Adrenal gland (tissue), 12 donors: ENCODE data around the gene CARM1. TPM values are rescaled to one million over a fixed set of nuclear protein-coding genes. Genes with fewer than 3 reads are reported as not detected.

Experiments used
- DNase-seq, 7 donors: peaks; one replicate each; pipeline ENCODE4 v3.0.0-alpha.2; 2019 to 2020
- H3K27ac ChIP-seq, 5 donors: fragments of 200-600 bp; sonication (generic) in 4 of 5; 1 replicate in 3 of 5; 2 replicates in 2 of 5; pipeline versions ENCODE4 v1.5.1 to v1.8.0; 2016 to 2020; ENCODE audit warnings: mild to moderate bottlenecking in 1 of 5
- H3K27me3 ChIP-seq: fragments of 200-600 bp; 2 replicates; pipeline ENCODE4 v1.8.0; 2021
- H3K36me3 ChIP-seq, 2 donors: fragments of 200-600 bp; replicated peaks in 1 of 2; 1 replicate in 1 of 2; 2 replicates in 1 of 2; pipeline versions ENCODE4 v1.5.1 to v1.8.0; 2018 to 2022
- H3K4me1 ChIP-seq, 2 donors: fragments of 200-600 bp; replicated peaks in 1 of 2; 1 replicate in 1 of 2; 2 replicates in 1 of 2; pipeline versions ENCODE4 v1.5.1 to v1.8.0; 2018 to 2021
- H3K4me3 ChIP-seq, 4 donors: fragments of 200-600 bp; sonication (generic) in 3 of 4; one replicate each; pipeline ENCODE4 v1.5.1; 2016 to 2018
- H3K9me3 ChIP-seq, 3 donors: fragments of 200-600 bp; sonication (generic) in 1 of 3; replicated peaks in 1 of 3; 1 replicate in 2 of 3; 2 replicates in 1 of 3; pipeline versions ENCODE4 v1.5.1 to v1.8.0; 2016 to 2021
- CTCF ChIP-seq, 6 experiments: fragments of 450-650 bp in 4 of 6; fragments of 200-600 bp in 2 of 6; sonication (generic) in 1 of 6; IDR thresholded peaks; 1 replicate in 5 of 6; 2 replicates in 1 of 6; pipeline versions ENCODE4 v1.5.1 to v1.8.0; 2016 to 2021; ENCODE audit warnings: antibody characterized with exemption in 6 of 6, mild to moderate bottlenecking in 2 of 6, moderate library complexity in 1 of 6
- POLR2A ChIP-seq, 2 donors: fragments of 450-650 bp; IDR thresholded peaks; one replicate each; pipeline ENCODE4 v1.6.1; 2017; ENCODE audit warnings: antibody characterized with exemption in 2 of 2, mild to moderate bottlenecking in 2 of 2, moderate library complexity in 1 of 2
- WGBS, 4 donors: extraction: QIAGEN DNeasy Blood & Tissue Kit in 2 of 4; methylation state at CpG; one replicate each; pipeline versions ENCODE4 v1.1.5 to v1.1.7; 2013 to 2017; 5-methylcytosine and 5-hydroxymethylcytosine counted together
- intact Hi-C, 2 donors: fragments of 100-400 bp; cut with DNase I; formaldehyde crosslinking; loops; one replicate each; pipeline versions ENCODE4 v1.14.1 to v1.15.0; 2022 to 2023
- polyA plus RNA-seq, 3 donors: library from polyadenylated mRNA; stranded (reverse); fragments of 200-250 nt in 2 of 3; fragments of 350-450 nt in 1 of 3; fragmentation: Illumina TruSeq in 1 of 3; extraction: RNeasy Lipid Tissue Mini Kit (QIAGEN cat#74804) in 1 of 3; gene quantifications; one replicate each; pipeline ENCODE4 v1.2.3, GENCODE V29; 2013 to 2014
- total RNA-seq, 9 donors: library from RNA; depleted of rRNA in 4 of 9; stranded (reverse); fragments of >200 nt in 4 of 9; fragments of 120-200 nt in 1 of 9; fragmentation: NEBNext Ultra II Directional in 1 of 9; extraction: Animal tissue kit (Norgen Biotek cat#: 25700) in 1 of 9; gene quantifications; one replicate each; pipeline versions ENCODE4 v1.1.0 to v1.2.4, GENCODE V29; 2013 to 2023
- donor health status: healthy with polysubstance abuse.
- donor health status: Bipolar disorder and iron deficiency.
- donor health status: DM: yes; HTN: yes; CAD: no.
- donor health status: DM: no; HTN: no; CAD: no.
- donor health status: DM: no; HTN: no; CAD: no.
- donor health status: DM: yes; HTN: yes; CAD: no.

The CARM1 gene
- total and polyA plus RNA-seq, 12 donors = 8.2 to 38.1 (median 21.6) TPM

- H3K27me3 ChIP-seq = no peaks in the 10 kb centered on the region
- no peak overlapping the region for H3K4me3 ChIP-seq
- peaks cover 0 to 66% of the 10 kb centered on the region in 2 donors for H3K36me3 ChIP-seq
- H3K9me3 ChIP-seq = no peaks in the 10 kb centered on the region
- intact Hi-C loops = no loop called here
- DNase-seq = no peak
- TF ChIP-seq CTCF (IDR thresholded peaks at IDR 0.05) = no peak
- no peak for TF ChIP-seq POLR2A (IDR thresholded peaks at IDR 0.05)
- H3K4me1 ChIP-seq = peaks cover 0 to 8% of the 10 kb centered on the region in 2 donors
- 92 to 98% (median 94%) methylated on average over 10 to 18 of the region's 18 CpGs for WGBS, 4 donors
- no peak overlapping the region for H3K27ac ChIP-seq
Measured at GRCh38 chr19:10912619-10913018, 41.3 kb downstream of the CARM1 start.

- TF ChIP-seq CTCF (IDR thresholded peaks at IDR 0.05) (no peak), POLR2A (IDR thresholded peaks at IDR 0.05) (no peak)
- WGBS, 4 donors = 92 to 100% (median 96%) methylated on average over 8 to 24 of the region's 24 CpGs
- Histone ChIP-seq H3K27me3 (no peaks in the 10 kb centered on the region), H3K4me3 (no peak overlapping the region), H3K36me3 (peaks cover 0 to 54% of the 10 kb centered on the region in 2 donors), H3K4me1 (peaks cover 0 to 8% of the 10 kb centered on the region in 2 donors), H3K9me3 (no peaks in the 10 kb centered on the region), H3K27ac (no peak overlapping the region)
- intact Hi-C loops = no loop called here
- peak in 1 of 7 donors; percentile 23 for DNase-seq
Measured at GRCh38 chr19:10913716-10914340, 42.5 kb downstream of the CARM1 start.

- intact Hi-C loops = no loop called here
- peaks cover 0 to 8% of the 10 kb centered on the region in 2 donors for H3K4me1 ChIP-seq
- no peaks in the 10 kb centered on the region for H3K9me3 ChIP-seq
- no peaks in the 10 kb centered on the region for H3K27me3 ChIP-seq
- 51 to 63% (median 61%) methylated on average over 5 to 19 of the region's 19 CpGs for WGBS, 4 donors
- peak; percentile 58 to 87 (median 80) for DNase-seq
- peaks cover 0 to 51% of the 10 kb centered on the region in 2 donors for H3K36me3 ChIP-seq
- H3K4me3 ChIP-seq = no peak overlapping the region
- H3K27ac ChIP-seq = peak overlapping the region in 2 of 5 donors; percentile 27 to 32
- TF ChIP-seq POLR2A (IDR thresholded peaks at IDR 0.05) = no peak
- TF ChIP-seq CTCF (IDR thresholded peaks at IDR 0.05) = no peak
Measured at GRCh38 chr19:10915130-10916091, 44.1 kb downstream of the CARM1 start.

GRCh38 chr19:10916602-10917001 lies 45.2 kb downstream of the CARM1 start:
- Histone ChIP-seq H3K36me3 (peaks cover 0 to 57% of the 10 kb centered on the region in 2 donors), H3K27ac (no peak overlapping the region), H3K9me3 (no peaks in the 10 kb centered on the region), H3K4me3 (no peak overlapping the region), H3K4me1 (peaks cover 0 to 8% of the 10 kb centered on the region in 2 donors), H3K27me3 (no peaks in the 10 kb centered on the region)
- intact Hi-C loops = no loop called here
- DNase-seq = no peak
- 86 to 100% (median 92%) methylated on average over 1 to 6 of the region's 6 CpGs for WGBS, 4 donors
- TF ChIP-seq POLR2A (IDR thresholded peaks at IDR 0.05) = no peak
- TF ChIP-seq CTCF (IDR thresholded peaks at IDR 0.05) = no peak
